GM21825 (cell line): Measurements from ENCODE around the gene KCNH2.

Experiments used
- ATAC-seq: cut with Tn5 transposase; IDR thresholded peaks from one replicate; pipeline ENCODE4 v1.9.1; 2021; ENCODE audit warnings: mild to moderate bottlenecking, moderate library complexity; ENCODE audit not compliant: unreplicated experiment

The KCNH2 gene

DNA sequence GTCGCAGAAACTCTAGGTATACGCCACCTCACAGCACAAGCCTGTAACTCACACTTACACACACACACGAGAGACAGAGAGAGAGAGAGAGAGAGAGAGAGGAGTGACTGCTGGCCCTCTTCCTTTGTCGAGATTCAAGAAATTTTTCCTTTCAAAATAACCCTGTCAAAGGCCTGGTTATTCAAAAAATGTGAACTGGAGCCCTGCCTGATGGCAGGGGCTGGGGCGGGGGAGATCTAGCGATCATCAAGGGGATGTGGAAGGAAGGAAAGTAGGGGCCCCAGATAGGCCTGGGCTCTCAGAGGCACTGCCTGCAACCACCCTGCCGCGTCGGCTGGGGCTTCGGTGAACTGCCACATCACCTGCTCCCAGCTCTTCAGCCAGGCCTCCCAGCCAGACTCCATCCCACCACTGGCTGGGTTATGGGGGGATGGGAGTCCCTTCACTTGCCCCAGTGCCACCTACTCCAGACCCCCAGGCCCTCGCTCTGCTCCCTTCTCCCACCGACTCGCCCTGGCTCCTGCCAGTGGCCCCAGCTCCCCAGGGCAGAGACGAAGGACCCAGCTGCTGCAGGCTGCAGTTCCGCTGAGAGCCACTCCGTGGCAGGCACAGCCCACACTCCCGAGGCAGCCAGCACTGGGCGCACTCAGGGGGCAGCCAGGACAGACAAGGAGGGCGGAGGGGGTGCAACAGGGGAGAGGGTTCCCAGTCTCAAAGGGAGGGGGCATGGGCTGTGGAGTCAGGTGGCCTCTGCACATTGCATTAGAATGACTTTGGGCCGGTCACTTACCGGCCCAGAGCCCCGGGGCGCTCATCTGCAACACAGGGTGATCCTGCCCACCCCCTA, 15.3 kb downstream of the KCNH2 start:
- peak; percentile 81 for ATAC-seq

DNA sequence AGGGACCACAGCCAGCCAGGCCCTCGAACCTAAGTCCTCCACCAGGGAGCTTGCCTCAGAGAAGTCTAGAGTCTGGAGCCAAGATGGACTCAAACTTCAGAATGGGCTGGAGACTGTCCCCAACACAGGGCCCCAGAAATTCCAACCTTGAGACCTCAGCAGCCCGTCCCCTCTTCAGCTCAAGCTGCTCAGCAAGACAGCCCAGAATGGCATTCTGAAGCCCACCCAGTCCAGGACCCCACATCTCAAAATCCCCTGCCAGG, 15.9 kb downstream of the KCNH2 start:
- ATAC-seq: no peak

DNA sequence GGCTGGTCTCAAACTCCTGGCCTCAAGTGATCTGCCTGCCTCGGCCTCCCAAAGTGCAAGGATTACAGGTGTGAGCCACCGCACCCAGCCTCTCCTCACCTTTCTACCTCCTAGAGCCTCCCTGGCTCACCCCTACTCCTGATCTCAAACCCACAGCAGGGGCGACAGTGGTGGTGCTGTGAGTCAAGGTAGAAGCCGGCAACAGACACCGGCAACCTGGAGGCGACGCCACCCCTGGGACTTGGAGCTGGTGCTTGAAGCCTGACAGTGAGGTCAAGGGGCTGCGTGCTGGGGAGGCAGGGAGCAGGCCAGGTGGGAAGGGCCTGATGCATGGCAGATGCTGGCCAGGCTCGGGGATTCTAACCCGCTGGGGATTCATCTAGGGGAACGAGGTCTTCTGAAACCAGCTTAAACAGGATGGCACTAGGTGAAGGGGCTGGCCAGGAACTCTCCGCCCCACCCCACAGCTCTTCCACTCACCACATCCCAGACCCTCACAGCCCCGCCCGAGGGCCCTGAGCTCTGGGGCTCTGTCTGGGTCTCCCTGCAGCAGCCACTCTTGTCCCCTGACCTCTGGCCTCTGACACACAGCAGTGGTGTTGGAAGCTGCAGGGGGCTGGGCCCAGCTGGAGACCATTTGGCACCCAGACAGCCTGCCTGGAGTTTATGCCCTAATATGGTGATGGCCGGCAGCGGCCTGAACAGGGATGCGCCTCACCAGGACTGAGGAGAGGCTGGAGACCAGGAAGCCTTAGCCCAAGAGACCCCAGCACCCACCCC, 16.4 kb downstream of the KCNH2 start:
- ATAC-seq: no peak

DNA sequence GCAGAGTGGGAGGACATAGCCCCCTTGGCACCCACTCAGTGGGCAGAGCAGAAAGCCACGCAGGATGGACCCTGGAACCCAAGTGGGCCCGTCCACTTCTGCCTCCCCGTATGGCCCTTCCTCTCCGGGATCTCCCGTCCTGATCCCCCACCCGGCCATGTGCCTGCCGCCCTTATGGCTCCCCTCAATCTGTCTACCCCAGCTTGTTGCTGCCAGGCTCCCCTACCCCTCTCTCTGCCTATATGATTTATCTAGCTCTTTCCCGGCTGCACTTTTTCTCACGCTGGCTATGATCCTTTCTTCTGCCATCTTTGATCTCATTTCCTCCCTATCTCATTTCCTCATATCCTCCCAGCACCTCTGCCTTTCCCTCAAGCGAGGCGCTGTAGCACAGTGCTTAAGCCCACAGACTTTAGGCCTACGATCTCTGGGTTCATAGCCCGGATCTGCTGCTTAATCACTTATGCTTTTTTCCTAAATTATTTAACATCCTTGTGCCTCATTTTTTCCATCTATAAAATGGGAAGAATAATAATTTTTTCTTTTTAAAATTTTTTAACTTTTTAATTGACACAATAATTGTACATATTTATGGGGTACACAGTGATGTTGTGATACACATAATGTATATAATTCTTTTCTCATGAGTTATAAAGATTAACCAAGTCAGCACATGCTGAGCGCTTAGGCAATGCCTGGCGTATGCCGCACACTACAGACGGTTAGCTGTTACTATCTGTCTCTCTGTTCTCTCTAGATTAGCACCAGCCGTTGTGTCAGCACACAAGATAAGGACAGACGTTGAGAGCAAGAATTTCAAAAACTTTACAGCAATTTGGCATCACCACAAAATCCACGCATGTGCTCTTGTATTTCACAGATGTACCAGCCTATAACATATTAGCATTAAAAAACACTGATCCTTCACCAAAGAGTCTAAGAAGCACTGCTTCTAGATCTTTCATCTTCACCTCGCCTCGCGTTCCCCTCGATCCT, 18.1 kb downstream of the KCNH2 start:
- ATAC-seq: no peak

DNA sequence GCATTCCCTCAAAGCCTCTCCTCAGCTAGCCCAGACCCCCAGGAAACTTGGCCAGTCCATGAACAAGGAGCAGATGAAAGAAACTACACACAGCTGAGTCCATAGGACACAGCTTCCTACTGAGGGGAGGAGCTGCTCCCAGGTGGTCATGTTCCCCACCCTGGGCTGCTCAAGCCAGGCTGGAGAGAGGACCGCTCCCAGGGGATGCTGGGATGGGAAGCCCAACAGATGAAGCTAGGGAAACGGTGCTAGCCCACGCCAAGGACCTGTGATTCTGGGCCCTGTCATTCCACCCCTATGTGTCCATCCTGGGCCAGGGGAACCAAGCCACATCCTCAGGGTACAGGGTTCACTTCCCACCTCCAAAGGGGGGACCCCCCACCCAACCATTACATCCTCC, 19.0 kb downstream of the KCNH2 start:
- no peak for ATAC-seq

DNA sequence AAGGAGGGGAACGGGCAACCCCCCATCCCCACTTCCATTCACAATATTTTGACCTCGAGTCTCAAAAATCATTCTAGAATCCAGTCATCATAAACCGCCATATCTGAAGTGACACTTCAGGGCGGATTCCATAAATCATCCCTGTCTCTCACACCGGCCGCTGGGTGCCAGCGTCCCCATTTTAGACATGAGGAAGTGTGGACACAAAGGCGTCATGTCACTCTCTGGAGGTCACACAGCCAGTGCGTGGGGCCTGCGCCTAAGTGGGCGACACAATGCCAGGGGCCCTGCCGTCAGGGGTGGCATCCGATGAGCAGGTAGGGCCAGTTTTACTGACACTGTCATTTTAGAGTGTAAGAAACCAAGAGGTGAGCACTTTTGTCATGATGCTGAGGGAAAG, 19.5 kb downstream of the KCNH2 start:
- no peak for ATAC-seq

DNA sequence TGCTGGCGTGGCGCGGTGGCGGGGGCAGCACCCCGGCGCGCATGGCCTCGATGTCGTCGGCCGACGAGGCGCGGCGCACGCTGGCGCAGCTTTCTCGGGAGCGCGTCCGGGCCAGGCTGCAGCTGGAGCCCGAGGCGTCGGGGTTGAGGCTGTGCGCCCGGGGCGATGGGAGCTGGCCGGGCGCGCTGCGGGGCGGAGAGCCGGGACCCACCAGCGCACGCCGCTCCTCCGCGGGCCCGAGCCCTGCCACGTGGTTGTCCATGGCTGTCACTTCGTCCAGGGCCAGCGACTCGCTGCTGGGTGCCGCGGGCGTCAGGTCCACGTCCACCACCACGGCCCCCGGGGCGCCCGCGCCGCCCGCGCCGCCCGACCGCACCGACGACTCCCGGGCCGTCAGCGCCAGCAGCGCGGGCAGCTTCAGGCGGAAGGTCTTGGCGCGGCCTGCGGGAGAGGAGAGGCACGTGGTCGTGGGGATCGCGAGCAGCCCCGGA, 20.0 kb downstream of the KCNH2 start:
- ATAC-seq: no peak

DNA sequence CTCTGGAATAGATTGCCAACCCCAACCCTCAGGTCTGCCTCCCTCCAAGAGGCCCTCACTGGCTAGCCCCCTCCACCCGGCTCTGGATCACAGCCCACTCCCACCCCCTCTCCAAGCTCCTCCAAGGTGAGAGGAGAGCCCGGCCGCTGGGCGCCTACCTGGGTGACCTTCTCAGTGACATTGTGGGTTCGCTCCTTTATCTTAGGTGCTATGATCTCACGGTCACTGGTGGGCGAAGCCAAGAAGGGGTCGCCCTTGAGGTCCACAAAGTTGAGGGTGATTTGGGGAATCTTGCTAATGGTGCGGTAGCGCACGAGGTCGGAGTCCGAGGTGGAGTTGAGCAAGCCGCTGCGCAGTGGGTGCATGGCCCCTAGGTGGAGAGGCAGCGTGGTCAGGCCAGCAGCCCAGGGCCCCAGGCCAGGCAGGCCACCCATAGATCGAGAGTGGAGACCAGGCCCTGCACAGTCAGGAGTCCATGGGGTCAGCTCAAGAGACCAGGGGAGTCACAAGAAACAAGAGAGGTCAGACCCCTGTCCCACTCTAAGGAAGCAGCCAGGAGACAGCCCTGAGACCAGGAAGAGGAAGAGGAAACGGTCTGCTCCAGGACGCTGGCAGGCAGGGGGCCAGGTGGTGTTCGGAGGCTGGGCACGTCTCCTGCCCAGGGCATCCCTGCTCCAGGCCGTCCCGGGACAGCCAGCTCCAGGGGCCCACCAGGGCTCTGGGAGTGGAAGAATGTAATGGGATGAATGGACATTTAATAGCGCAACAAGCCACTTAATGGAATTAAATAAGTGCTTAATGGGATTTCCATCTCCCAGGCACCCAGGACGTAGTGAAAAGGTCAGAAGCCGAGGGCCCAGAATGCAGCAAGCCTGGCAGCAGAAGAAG, 20.7 kb downstream of the KCNH2 start:
- ATAC-seq: no peak

DNA sequence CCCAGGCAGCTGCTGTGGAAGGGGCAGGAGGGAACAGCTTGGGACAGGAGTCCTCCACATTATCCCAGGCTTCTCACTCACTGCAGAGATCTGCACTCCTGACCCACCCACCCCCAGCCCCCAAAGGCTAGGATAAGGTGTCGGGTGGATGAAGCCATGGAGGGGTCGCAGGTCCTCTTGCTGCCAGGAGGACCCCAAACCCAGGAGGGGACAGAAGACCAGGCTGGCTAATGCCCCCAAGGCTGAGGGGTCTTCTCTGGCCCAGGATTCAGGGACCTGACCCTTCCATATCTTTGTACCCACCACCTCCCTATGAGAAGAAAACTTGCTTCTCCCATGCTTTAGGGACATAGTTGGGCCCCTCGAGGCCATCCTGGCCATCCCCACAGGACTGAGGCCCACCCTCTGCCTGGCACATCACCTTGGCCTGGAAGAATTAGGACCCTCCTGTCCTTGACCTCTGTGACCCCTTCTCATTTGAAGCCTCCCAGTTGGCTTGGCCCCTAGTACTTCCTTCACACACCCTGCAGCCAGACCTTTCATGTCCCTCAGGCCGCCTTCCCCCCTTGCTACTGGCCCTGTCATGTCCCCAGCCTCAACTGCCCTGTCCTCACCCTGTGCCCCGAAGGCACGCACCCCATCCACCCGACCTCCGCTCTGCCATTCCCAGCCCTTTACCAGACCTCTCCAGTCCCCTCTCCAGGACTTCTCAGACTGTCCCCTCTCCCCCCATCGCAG, 21.6 kb downstream of the KCNH2 start:
- no peak for ATAC-seq

DNA sequence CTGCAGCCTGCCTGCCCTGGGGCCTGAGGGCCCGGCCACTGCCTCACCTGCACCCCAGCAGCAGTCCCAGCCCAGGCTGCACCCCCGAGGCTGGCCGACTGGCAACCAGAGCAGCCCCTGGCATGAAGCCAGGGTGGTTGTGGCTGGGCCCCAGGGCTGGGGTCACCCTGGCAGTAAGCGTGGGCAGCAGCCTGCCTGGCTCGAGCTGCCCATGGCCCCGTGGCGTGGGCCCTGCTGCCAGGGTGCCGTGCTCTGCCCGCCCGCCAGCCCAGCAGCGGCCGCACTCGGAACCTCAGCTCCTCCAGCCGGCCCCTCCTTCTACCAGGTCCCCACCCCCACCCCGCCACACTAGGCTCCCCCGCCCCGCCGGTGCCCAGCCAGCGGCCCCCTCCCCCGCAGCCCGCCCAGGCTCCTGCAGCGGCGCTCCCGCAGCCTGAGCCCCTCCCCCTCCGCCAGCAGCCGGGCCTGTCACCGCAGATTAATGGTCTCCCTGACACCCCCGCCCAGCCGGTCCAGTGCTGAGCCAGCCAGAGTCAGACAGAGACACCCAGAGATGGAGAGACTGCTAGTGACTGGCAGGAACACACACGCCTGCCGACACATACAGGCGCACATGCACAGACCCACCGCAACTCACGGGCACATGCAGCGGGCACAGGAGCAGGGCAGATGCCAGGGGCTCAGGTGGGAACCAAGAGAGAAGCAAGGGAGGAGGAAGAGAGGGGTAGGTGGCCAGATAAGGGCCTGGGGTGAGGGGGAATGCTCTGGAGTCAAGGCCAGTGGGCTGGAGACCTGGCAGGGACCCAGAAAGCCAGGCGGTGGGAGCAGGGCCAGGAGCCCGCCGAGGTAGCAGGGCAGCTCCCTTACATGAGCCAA, 22.4 kb downstream of the KCNH2 start:
- ATAC-seq: no peak

DNA sequence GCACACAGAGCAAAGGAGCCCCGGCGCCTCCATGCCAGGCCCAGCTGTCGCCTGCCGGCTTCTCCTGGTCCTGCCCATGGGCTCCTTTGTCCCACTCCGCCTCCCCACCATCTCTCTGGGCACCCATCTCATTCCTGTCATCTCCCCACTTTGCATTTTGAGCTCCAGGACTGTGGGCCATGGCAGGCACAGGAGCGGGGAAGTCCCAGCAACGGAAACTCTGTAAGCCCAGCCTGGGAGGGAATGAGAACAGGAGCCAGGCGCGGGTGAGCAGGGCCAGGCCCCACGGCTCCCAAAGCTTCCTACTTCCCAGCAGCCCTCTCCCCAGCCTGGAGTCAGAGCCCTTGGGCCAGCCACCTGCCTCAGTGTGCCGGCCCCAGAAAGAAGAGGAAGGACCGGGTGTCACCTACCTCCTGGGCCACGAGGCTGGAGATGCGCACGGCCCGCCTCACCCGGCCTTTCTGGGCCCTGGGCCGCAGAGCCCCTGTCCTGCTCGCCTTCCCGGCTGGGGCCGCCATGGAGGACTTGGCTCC, 23.1 kb downstream of the KCNH2 start:
- no peak for ATAC-seq

DNA sequence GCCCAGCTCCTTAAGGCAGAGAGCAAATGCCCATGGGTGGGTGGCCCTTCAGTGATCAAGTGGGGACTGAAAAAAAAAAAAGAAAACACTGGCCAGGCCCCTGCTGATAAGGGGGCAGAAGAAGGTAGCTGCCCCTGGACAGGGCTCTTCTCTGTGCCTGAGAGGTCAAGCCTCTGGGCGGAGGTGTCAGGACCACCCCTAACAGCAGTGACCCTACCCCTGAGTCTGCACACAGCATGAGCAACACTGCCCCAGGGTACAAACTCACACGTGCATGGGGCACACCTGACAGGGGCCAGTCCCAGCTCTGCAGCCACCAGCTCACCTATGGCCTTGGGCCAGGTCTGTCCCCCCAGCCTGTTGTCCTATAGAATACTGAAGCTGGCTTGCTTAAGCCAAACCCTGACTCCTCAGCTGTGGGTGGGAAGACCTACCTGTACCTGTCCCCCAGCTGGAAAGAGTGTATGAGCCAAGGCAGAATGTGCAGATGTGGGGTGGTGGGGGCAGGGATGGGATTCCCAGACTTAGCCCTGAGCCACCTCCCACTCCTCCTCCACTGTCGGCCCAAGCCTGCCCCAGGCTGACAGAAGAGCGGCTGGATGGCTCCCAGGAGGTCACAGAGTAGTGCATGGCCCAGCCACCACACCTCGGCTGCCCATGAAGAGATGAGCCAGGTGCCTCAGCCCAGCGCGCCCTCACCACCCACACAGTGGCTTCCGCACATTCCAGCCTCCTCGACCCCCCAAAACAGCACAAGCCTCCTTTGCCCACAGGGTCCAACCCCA, 23.7 kb downstream of the KCNH2 start:
- ATAC-seq: no peak

DNA sequence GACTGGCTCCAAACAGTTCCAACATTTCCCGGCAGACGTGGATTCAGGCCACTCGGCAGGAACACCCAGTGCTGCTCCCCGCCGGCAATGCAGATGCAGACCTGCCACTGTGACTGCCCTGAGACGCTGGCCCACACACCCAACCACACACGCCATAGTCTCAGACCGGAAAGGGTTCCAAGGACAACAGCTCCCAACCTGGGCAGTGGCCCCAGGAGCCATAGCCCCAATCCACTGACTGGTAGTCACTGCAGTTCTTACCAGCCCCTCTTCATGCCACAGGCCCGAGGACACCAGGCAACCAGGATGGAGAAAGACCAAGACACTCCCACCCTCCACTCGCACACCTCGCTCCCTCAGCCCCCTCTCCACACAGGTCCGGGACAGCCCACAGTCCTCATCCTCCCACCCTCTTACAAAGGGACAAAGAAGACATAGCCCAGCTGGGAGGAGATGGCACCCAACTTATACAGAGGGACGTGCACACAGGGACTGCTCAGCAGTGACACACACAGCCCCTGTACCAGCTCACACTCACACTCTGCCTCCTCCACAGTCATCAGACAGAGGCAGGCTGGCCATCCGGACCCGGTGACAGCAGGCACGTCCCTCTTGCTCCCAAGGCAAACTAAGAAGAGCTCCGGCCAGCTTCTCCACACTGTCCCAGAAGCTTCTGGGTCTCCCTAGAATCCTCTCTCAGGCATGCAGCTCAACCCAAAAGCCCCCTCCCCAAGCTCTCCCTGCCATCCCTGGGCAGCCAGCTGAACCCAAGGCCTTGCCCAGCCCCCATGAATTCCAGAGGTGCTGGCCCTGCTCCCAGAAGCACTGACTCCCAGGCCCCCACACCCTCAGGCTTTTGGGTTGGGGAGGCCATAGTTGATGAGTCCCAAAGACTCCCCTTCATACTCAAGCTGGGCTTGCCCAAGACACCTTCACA, 24.8 kb downstream of the KCNH2 start:
- ATAC-seq: no peak

DNA sequence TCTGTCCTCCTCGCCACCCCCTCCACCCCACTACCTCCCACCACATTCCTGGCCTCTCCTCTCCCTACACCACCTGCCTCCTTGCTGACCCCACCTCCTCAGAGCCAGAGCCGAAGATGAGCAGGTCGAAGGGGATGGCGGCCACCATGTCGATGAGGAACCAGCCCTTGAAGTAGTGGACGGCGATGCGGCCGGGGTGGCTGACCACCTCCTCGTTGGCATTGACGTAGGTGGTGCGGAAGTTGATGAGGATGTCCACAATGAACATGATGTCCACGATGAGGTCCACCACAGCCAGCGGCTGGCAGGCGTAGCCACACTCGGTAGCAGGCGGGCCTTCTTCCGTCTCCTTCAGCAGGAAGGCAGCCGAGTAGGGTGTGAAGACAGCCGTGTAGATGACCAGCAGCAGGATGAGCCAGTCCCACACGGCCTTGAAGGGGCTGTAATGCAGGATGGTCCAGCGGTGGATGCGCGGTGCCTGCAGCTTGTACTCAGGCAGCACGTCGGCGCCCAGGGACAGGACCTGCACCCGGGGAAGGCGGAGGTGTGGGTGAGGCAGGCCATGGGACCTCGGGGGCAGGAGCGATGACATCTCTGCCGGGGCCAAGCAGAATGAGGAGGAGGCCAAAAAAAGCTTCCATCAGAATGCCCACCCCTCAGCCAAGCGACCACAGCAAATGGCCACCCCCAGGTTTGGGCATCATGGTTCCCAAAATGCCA, 25.6 kb downstream of the KCNH2 start:
- ATAC-seq: no peak

DNA sequence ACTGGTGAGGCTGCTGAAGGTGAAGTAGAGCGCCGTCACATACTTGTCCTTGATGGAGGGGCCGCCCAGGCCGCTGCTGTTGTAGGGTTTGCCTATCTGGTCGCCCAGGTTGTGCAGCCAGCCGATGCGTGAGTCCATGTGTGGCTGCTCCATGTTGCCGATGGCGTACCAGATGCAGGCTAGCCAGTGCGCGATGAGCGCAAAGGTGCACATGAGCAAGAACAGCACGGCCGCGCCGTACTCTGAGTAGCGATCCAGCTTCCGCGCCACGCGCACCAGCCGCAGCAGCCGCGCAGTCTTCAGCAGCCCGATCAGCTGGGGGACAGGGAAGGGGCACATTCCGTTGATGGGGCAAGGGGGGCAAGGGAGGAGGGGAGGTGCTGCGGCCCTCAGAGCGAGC, 26.6 kb downstream of the KCNH2 start:
- no peak for ATAC-seq

DNA sequence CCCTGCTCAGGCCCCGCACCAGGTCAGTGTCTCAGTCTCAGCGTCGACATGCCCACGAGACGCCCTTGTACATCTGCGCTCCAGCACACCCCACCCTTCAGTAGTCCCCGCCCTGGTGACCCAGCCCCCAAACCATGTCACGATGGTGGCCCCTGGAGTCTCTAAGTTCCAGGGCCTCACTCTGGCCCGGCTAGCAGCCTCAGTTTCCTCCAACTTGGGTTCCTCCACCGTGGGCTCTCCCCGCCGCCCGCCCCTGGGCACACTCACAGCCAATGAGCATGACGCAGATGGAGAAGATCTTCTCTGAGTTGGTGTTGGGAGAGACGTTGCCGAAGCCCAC, 27.0 kb downstream of the KCNH2 start:
- no peak for ATAC-seq
